Trophoblast cell (in vitro differentiated cells and primary cell): ENCODE measurements around the gene MPI.
A peak's percentile ranks its signal among the peaks of the same experiment; 100 is the strongest.

Source experiments
- DNase-seq, 2 donors: peaks; one replicate each; pipeline ENCODE4 v3.0.0-alpha.2; 2016
- H2AFZ ChIP-seq: 2 replicates; pipeline ENCODE4 v1.6.1; 2013; ENCODE audit warnings: low read length, moderate library complexity, mild to moderate bottlenecking; ENCODE audit not compliant: insufficient read depth, poor library complexity
- H2AK5ac ChIP-seq: 2 replicates; pipeline ENCODE4 v1.6.1; 2013; ENCODE audit warnings: mild to moderate bottlenecking, low read length
- H2BK120ac ChIP-seq: 2 replicates; pipeline ENCODE4 v1.6.1; 2013; ENCODE audit warnings: low read length, mild to moderate bottlenecking, moderate library complexity; ENCODE audit not compliant: insufficient read depth, poor library complexity
- H2BK12ac ChIP-seq: 2 replicates; pipeline ENCODE4 v1.6.1; 2013; ENCODE audit warnings: mild to moderate bottlenecking, low read length, moderate library complexity
- H2BK5ac ChIP-seq: 2 replicates; pipeline ENCODE4 v1.6.1; 2013; ENCODE audit warnings: low read length, low read depth, moderate library complexity, mild to moderate bottlenecking; ENCODE audit not compliant: poor library complexity
- H3K14ac ChIP-seq: 2 replicates; pipeline ENCODE4 v1.6.1; 2013; ENCODE audit warnings: mild to moderate bottlenecking, low read length
- H3K18ac ChIP-seq: 2 replicates; pipeline ENCODE4 v1.6.1; 2013; ENCODE audit warnings: mild to moderate bottlenecking, low read length
- H3K23ac ChIP-seq: 2 replicates; pipeline ENCODE4 v1.6.1; 2013; ENCODE audit warnings: low read length
- H3K27ac ChIP-seq: 2 replicates; pipeline ENCODE4 v1.5.1; 2013; ENCODE audit warnings: low read depth, mild to moderate bottlenecking, inconsistent platforms, low read length, moderate library complexity
- H3K27me3 ChIP-seq: 2 replicates; pipeline ENCODE4 v1.6.1; 2013; ENCODE audit warnings: inconsistent platforms, mild to moderate bottlenecking, low read length, moderate library complexity; ENCODE audit not compliant: insufficient read depth
- H3K36me3 ChIP-seq, 2 experiments: 1 replicate in 1 of 2; 2 replicates in 1 of 2; pipeline ENCODE4 v1.6.1; 2013; ENCODE audit warnings: low read length in 2 of 2, mild to moderate bottlenecking in 2 of 2, moderate library complexity in 1 of 2; ENCODE audit not compliant: insufficient read depth in 2 of 2, control insufficient read depth in 1 of 2
- H3K4ac ChIP-seq: 2 replicates; pipeline ENCODE4 v1.6.1; 2013; ENCODE audit warnings: low read depth, mild to moderate bottlenecking, low read length, moderate library complexity
- H3K4me1 ChIP-seq, 2 experiments: 1 replicate in 1 of 2; 2 replicates in 1 of 2; pipeline ENCODE4 v1.6.1; 2013; ENCODE audit warnings: low read length in 2 of 2, mild to moderate bottlenecking in 2 of 2, moderate library complexity in 1 of 2; ENCODE audit not compliant: insufficient read depth in 2 of 2, control insufficient read depth in 1 of 2
- H3K4me2 ChIP-seq: 2 replicates; pipeline ENCODE4 v1.6.1; 2013; ENCODE audit warnings: inconsistent platforms, mild to moderate bottlenecking, low read length, moderate library complexity
- H3K4me3 ChIP-seq: 2 replicates; pipeline ENCODE4 v1.5.1; 2013; ENCODE audit warnings: mild to moderate bottlenecking, low read depth, low read length, inconsistent platforms
- H3K79me1 ChIP-seq: one replicate; pipeline ENCODE4 v1.6.1; 2013; ENCODE audit warnings: low read length
- H3K79me2 ChIP-seq: 2 replicates; pipeline ENCODE4 v1.6.1; 2013; ENCODE audit warnings: low read length, mild to moderate bottlenecking; ENCODE audit not compliant: control insufficient read depth, insufficient read depth, poor library complexity
- H3K9ac ChIP-seq: 2 replicates; pipeline ENCODE4 v1.6.1; 2013; ENCODE audit warnings: mild to moderate bottlenecking, low read length
- H3K9me3 ChIP-seq: 2 replicates; pipeline ENCODE4 v1.6.1; 2013; ENCODE audit warnings: low read depth, mild to moderate bottlenecking, control low read depth, inconsistent platforms, low read length; ENCODE audit not compliant: insufficient read depth
- H4K12ac ChIP-seq: 2 replicates; pipeline ENCODE4 v1.6.1; 2013; ENCODE audit warnings: low read depth, mild to moderate bottlenecking, low read length, moderate library complexity
- H4K8ac ChIP-seq: 2 replicates; pipeline ENCODE4 v1.6.1; 2013; ENCODE audit warnings: low read depth, mild to moderate bottlenecking, low read length, moderate library complexity
- H4K91ac ChIP-seq: one replicate; pipeline ENCODE4 v1.6.1; 2013; ENCODE audit warnings: low read depth, mild to moderate bottlenecking, low read length, moderate library complexity
- WGBS: extraction: QIAGEN DNeasy Blood & Tissue Kit; methylation state at CpG from one replicate; pipeline ENCODE4 v1.1.7; 2013; ENCODE audit warnings: missing lambda C conversion rate; ENCODE audit not compliant: insufficient read length, insufficient coverage; ENCODE audit errors: extremely low coverage; 5-methylcytosine and 5-hydroxymethylcytosine counted together

The MPI gene

DNA sequence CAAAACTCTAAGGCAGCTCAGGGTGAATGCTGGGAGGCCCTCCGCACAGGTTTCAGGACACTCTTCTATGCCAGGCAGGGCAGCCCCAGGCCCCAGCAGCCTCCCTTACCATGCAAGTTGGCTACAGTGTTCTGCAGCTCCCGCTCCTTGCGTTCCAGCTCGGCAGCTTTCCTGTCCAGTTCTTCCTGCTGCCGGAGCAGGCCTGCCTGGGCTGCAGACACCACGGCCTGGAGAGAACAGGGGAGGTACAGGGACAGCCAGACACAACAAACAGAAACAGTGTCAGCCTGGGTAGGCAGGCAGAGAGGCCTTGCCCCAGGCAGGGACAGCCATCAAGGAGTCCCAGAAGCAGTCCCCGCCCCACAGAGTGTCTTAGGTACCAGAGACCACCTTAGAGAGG, 37.9 kb upstream of the MPI start:
- DNase-seq = no peak
- no peak overlapping the region for H2BK12ac ChIP-seq
- no peaks in the 10 kb centered on the region for H3K79me1 ChIP-seq
- H3K36me3 ChIP-seq = peaks cover 58 to 62% of the 10 kb centered on the region in 2 experiments
- no peaks in the 10 kb centered on the region for H3K9me3 ChIP-seq
- H3K27me3 ChIP-seq = no peaks in the 10 kb centered on the region
- no peak overlapping the region for H2BK120ac ChIP-seq
- H3K4ac ChIP-seq = no peak overlapping the region
- no peak overlapping the region for H4K12ac ChIP-seq
- H4K8ac ChIP-seq = no peak overlapping the region
- H3K9ac ChIP-seq = no peak overlapping the region
- H3K4me3 ChIP-seq = no peak overlapping the region
- peaks cover under 1 to 7% of the 10 kb centered on the region in 2 experiments for H3K4me1 ChIP-seq
- H2BK5ac ChIP-seq = no peak overlapping the region
- no peak overlapping the region for H3K14ac ChIP-seq
- WGBS = no CpG with 5 or more reads among the region's 7 CpGs
- H4K91ac ChIP-seq = no peak overlapping the region
- H3K79me2 ChIP-seq = no peaks in the 10 kb centered on the region
- no peak overlapping the region for H2AK5ac ChIP-seq
- no peak overlapping the region for H3K23ac ChIP-seq
- H3K27ac ChIP-seq = no peak overlapping the region
- H2AFZ ChIP-seq = no peak overlapping the region
- H3K4me2 ChIP-seq = no peak overlapping the region
- H3K18ac ChIP-seq = no peak overlapping the region

DNA sequence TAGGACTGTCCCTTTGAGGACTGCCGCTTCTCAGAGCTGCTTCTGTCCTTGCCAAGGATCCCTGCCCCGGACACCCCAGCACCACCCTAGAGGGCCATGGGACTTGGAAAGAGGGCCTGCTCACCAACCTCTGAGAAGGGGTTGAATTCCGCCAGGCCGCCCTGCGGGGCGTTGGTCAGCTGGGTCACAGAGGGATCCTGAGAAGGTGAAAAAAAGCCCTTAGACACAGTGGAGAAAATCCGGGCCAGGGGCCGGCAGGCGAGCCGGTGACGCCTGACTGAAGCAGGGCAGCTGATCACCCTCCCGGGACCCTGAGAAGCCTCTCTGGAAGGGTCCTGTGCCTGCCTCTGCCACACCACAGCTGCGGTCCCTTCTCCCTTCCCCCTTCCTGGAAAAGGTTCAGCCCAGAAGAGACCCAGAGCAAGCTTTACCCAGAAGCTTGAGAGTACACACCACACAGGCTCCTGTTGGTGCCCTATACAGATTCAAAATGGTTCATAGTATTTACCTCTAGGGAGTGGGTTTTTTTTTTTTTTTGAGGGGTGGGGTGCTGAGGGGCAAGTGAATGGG, 35.3 kb upstream of the MPI start:
- H2BK12ac ChIP-seq = no peak overlapping the region
- H3K9ac ChIP-seq = no peak overlapping the region
- no peak overlapping the region for H4K8ac ChIP-seq
- H3K4ac ChIP-seq = no peak overlapping the region
- no peak overlapping the region for H2BK5ac ChIP-seq
- no peak overlapping the region for H3K18ac ChIP-seq
- H3K9me3 ChIP-seq = no peaks in the 10 kb centered on the region
- no peak overlapping the region for H4K91ac ChIP-seq
- peaks cover 41 to 47% of the 10 kb centered on the region in 2 experiments for H3K36me3 ChIP-seq
- H3K4me2 ChIP-seq = no peak overlapping the region
- H2BK120ac ChIP-seq = no peak overlapping the region
- H3K79me2 ChIP-seq = peaks cover 5% of the 10 kb centered on the region
- H3K4me3 ChIP-seq = no peak overlapping the region
- H2AFZ ChIP-seq = no peak overlapping the region
- no peak for DNase-seq
- H2AK5ac ChIP-seq = no peak overlapping the region
- no peak overlapping the region for H3K27ac ChIP-seq
- H4K12ac ChIP-seq = no peak overlapping the region
- no peak overlapping the region for H3K23ac ChIP-seq
- no peaks in the 10 kb centered on the region for H3K27me3 ChIP-seq
- H3K14ac ChIP-seq = no peak overlapping the region
- H3K4me1 ChIP-seq = peaks cover 14 to 21% of the 10 kb centered on the region in 2 experiments
- H3K79me1 ChIP-seq = no peaks in the 10 kb centered on the region
- WGBS = no CpG with 5 or more reads among the region's 13 CpGs

GRCh38 chr15:74855857-74856256, 34.0 kb upstream of the MPI start:
- H4K91ac ChIP-seq = no peak overlapping the region
- H3K27ac ChIP-seq = no peak overlapping the region
- H3K4me3 ChIP-seq = no peak overlapping the region
- H2AK5ac ChIP-seq = no peak overlapping the region
- H3K27me3 ChIP-seq = no peaks in the 10 kb centered on the region
- peaks cover 30 to 35% of the 10 kb centered on the region in 2 experiments for H3K36me3 ChIP-seq
- no peak overlapping the region for H4K8ac ChIP-seq
- no CpG with 5 or more reads among the region's 2 CpGs for WGBS
- H3K4me1 ChIP-seq = peaks cover 14 to 21% of the 10 kb centered on the region in 2 experiments
- no peak for DNase-seq
- H3K9me3 ChIP-seq = no peaks in the 10 kb centered on the region
- H3K79me2 ChIP-seq = peaks cover 5% of the 10 kb centered on the region
- H2BK12ac ChIP-seq = no peak overlapping the region
- H3K79me1 ChIP-seq = no peaks in the 10 kb centered on the region
- H3K14ac ChIP-seq = no peak overlapping the region
- no peak overlapping the region for H3K23ac ChIP-seq
- no peak overlapping the region for H4K12ac ChIP-seq
- no peak overlapping the region for H2BK5ac ChIP-seq
- no peak overlapping the region for H3K9ac ChIP-seq
- H3K18ac ChIP-seq = peak overlapping the region; percentile 16
- H3K4me2 ChIP-seq = no peak overlapping the region
- no peak overlapping the region for H2BK120ac ChIP-seq
- H3K4ac ChIP-seq = no peak overlapping the region
- no peak overlapping the region for H2AFZ ChIP-seq

DNA sequence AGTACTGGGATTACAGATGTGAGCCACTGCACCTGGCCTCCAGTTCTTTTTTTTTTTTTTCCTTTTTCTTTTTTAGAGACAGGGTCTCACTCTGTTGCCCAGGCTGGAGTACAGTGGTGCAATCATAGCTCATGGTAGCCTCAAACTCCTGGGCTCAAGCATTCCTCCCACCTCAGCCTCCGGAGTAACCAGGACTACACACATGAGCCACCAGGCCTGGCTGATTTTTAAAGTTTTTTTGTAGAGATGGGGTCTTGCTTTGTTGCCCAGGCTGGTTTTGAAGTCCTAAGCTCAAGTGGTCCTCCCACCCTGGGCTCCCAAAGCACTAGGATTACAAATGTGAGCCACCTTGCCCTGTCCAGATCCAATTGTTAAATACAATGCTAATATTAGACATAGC, 33.3 kb upstream of the MPI start:
- no peak for DNase-seq
- Histone ChIP-seq H3K9ac (no peak overlapping the region), H3K27me3 (no peaks in the 10 kb centered on the region)

More for the DNA sequence above, 33.3 kb upstream of the MPI start:
- no peaks in the 10 kb centered on the region for H3K9me3 ChIP-seq
- no peak overlapping the region for H3K18ac ChIP-seq
- no peak overlapping the region for H2BK5ac ChIP-seq
- no peak overlapping the region for H3K14ac ChIP-seq
- no peak overlapping the region for H3K4ac ChIP-seq
- no peak overlapping the region for H3K27ac ChIP-seq
- H3K79me1 ChIP-seq = no peaks in the 10 kb centered on the region
- peaks cover 14 to 21% of the 10 kb centered on the region in 2 experiments for H3K4me1 ChIP-seq
- H3K23ac ChIP-seq = no peak overlapping the region
- no peak overlapping the region for H4K8ac ChIP-seq
- no peak overlapping the region for H2BK120ac ChIP-seq
- peaks cover 5% of the 10 kb centered on the region for H3K79me2 ChIP-seq
- H2AFZ ChIP-seq = no peak overlapping the region
- H2AK5ac ChIP-seq = no peak overlapping the region
- H3K36me3 ChIP-seq = peaks cover 24 to 28% of the 10 kb centered on the region in 2 experiments
- H4K91ac ChIP-seq = no peak overlapping the region
- WGBS = no CpG with 5 or more reads among the region's 1 CpG
- no peak overlapping the region for H3K4me2 ChIP-seq
- no peak overlapping the region for H2BK12ac ChIP-seq
- no peak overlapping the region for H3K4me3 ChIP-seq
- no peak overlapping the region for H4K12ac ChIP-seq
